OCI-M2 (cell line): ENCODE data around the gene UBE2J1.
"Not testable (repeated sequence)": the region's sequence is repeated elsewhere in the genome, so short reads cannot be mapped to it uniquely, and the experiment has no call there.

ENCODE experiments used
- DNase-seq: peaks from one replicate; lab custom pipeline; 2025; ENCODE audit not compliant: unreplicated experiment; lab: John Stamatoyannopoulos, UW

Gene UBE2J1

DNA sequence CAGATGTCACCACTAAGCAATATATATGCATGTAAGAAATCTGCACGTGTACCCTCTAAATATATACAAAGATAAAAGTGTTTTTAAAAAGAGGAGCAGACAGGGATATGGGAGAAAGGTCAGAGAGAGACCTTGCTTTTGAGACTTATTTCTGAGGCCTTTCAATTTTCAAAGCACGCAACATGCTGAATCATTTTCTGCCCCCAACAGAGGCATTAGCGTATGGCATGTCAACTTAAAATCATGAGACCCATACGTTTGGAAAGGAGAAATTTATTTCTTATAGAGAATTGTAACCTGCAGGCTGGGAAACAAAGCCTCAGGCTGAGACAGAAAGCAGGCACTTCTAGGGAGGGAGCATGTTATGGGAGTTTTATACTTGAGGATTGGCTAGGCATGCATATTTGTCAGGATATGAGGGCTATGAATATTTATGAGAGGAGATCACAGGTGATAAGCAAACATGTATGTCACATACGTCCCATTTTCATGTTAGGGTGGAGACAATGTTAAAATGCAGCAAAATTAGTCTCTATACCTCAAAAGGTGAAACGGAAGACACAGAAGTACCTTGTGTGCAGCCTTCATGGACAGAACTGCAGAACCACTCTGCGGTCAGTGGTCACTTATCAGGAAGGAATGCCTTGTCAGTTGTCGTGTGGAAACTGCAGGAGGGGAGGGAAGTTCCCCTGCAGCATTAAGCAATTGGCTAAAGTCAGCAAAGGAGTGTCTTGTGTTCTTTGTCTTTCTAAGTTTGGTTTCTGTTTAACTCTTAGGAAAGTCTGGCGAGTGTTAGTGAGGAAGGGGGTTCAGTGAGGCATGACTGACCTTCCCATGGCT lies 31.2 kb downstream of the UBE2J1 start:
- DNase-seq = peak; percentile 53

DNA sequence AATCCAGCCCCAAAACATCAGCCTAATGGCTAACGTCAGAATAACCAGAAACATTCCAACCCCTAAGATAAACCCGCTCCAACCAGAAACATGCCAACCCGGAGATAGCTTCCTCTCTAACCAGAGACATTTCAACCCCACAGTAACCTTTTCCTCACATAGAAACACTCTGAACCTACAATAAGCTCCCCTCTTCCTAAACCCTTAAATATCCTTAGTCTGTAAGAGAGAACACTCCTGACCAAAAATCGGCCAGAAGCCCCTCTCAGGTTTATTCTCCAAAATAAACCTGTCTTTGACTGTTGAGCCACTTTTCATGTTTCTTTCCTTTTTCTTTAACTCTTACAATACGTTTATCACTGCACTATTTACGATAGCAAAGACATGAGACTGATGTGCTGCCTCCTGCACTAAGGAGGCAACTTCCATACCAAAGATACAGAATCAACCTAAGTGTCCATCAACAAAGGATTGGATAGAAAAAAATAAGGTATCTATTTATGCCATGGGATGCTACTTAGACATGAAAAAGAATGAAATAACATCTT lies 32.4 kb downstream of the UBE2J1 start:
- DNase-seq = no peak

DNA sequence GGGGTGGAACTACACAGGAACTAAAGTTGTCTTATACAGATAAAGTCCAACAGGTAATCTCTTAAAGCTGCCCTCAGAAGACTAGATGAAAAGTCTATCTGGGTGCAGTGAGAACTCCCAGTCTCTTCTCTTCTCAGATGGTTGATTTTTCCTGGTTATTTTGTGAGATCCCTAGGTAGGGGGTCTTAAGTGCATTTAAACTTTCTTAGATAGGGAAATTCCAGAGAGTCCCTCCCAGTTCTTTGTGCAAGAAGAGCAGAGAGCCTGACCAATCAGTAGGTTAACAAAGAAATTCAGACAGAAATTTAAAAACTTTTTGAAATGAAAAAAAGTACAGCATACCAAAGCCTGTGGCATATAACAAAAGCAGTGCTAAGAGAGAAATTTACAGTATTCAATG lies 35.5 kb downstream of the UBE2J1 start:
- DNase-seq = no peak

DNA sequence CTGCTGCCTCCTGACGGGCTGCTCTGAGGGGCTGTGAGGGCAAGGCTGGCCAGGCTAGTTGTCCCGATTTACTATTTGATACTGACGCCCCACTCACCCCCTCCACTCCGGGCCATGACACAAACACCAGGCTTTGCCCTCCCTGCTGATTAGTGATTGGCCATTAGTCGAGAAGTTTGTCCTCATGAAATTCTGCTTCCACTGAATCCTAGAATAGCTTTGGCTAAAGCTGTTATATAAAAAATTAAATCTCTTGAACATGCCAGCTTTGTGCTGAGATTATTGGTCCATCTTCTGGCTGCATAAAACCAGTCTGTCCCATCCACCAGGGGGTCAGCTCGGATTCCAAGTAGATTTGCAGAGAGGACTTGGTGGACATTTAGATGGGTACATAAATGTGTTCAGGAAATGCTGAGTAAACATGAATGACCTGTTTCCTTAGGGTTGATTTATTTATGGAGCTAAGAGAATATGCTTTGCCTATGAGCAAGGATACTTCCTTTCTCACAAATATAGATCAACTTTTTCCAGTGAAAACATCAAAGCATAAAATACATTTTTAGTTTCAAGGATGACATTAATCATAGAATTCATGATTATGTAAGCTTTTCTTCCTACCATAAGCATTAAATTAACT lies 37.2 kb downstream of the UBE2J1 start, which contains the start of gene GABRR2:
Gene GABRR2 (minus strand): TSS at position 51 of the 637 bp plus-strand sequence. CDS start 134 bp downstream, outside the sequence.
- DNase-seq = no peak

DNA sequence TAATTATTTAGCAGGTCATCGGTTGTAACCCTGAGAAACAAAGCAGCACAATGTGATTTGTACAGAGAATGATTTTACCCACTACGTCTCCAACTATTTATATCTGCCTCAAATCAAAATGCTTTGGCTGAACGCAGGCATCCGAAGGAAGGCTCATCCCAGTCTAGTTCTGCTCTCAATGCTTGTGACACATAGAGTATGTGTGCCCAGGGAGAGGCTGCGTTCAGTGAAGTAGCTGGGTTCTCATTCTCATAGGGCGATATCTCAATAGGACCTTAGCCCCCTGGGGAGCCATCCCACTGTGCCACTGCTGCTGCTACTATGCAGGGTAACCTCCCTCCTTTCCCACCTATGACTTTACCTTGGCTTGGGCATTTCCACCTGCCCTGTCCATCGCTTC lies 37.8 kb downstream of the UBE2J1 start:
- no peak for DNase-seq

DNA sequence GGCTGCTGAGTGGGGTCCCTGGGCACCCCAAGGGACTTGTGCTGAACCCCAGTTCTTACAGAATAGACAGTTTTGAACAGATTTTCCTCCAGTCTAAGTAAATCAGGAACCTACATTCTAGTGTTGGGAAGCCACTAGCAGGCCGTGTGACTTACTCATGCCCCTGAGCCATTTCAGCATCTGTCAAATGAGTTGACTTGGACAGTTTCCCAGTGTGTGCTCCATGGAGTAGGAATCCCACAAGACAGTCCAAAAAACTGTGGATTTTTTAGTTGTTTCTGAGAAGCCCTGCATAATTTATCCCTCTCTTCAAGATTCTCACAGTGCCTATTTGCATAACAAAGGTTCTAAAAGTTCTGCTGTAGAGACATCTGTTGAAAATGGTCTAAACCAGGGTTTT lies 39.5 kb downstream of the UBE2J1 start:
- DNase-seq = no peak

DNA sequence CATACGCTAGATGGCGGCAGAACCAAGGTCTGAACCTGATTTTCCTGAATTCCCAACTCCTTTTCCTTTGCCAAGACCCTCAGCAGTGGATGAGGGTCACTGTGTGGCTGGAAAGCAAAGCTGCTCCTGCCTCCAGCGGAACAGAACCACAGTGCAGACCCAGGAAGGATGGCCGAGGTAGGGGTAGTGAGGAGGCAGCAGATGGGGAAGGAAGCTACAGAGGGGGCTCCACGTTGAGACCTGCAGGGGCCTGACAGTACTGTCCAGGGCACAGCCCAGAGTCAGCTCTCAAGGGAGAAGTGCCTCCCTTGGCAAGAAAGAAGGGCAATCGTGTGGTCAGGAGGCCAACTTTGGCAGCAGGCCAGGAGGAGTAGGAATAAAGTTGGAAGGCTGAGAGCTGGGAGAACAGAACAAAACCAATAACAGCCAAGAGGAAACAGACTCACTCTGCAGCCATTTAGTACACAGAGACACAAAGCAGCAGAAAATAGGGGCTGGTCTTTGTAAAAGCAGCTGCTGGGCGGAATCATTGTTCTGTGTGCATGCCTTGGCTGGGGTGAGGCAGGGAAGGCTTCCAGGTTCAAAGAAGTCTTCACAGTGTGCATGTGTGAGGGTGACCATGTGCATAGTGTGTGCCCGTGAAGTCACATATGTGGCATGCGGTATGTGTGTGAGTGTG lies 40.5 kb downstream of the UBE2J1 start:
- DNase-seq = no peak

DNA sequence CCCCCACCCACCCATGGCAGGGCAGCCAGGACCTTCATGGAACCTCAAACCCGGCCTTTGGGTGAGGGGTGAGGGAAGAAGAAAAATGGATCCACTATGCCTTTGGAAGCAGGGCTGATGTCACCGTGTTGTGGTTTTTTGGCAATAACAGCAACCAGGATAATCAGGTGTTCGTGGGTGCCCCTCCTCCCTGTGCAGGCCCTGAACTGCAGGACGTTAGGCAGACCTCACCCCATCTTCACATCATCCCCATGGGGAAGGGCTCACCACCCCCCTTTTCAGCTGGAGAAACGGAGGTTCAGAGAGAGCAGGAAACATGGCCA lies 41.0 kb downstream of the UBE2J1 start:
- DNase-seq = no peak

DNA sequence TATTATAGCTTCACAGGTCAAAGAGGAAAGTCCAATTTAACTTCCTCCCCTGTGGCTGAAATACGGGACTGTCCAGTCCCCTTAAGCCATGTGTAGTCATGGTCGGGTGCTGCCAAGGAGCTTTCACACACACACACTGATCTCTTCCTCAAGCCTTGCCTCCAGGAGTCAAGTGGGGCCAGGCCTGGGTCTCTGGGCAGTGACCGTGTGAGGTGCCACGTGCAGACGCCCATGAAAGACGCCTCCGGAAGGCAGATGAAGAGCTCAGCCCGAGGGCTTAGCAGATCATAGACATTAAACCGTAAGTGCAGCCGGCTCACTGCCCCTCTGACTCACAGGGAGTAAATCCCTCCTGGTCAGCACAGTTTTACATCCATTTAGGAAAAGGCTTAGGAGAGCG lies 41.6 kb downstream of the UBE2J1 start:
- DNase-seq = no peak

DNA sequence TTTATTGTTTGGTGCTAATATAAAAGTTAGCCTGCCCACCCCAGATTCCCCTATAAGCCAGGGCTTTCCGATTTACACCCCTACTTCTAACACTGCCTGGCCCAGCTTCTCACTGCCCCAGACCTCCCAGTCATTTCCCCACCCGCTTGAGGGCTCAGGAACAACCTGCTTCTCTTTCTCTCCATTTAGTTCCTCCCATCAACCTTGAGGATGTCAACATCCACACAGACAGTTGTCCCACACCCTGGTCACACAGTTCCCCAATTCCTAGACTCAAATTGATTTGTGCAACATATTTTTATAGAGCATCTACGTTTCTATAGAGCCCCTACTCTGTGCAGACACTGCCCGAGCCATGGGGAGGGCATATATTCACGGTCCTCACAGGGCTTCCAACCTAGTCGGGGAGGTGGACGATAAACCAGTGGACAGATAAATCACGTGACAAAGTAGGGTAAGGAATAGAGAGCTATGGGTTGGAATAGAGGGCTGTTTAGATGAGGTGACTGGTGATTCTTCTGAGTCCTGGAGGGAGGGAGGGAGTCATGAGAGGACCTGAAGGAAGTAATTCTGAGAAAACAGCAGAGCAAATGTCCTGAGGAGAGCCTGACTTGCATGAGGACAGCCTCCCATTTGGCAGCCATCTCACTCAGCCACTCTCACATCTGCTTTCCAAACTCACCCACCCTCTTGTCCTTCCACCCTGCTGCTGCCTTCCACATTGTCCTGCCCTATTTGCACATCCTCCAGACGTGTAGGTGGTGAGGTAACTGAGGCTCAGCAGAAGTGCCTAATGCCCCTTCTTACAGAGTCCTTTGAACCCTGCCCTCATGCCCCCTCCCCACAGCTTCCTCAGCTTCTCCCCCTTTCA lies 43.8 kb downstream of the UBE2J1 start:
- DNase-seq = no peak

DNA sequence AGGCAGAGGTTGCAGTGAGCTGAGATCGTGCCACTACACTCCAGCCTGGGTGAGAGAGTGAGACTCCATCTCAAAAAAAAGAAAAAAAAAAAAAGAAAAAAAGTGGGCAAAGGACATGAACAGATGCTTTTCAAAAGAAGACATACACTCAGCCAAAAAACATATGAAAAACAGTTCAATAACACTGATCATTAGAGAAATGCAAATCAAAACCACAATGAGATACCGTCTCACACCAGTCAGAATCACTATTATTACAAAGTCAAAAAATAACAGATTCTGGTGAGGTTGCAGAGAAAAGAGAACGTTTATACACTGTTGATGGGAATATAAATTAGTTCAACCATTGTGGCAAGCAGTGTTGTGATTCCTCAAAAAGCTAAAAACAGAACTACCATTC lies 48.0 kb downstream of the UBE2J1 start:
- not testable (repeated sequence) for DNase-seq

DNA sequence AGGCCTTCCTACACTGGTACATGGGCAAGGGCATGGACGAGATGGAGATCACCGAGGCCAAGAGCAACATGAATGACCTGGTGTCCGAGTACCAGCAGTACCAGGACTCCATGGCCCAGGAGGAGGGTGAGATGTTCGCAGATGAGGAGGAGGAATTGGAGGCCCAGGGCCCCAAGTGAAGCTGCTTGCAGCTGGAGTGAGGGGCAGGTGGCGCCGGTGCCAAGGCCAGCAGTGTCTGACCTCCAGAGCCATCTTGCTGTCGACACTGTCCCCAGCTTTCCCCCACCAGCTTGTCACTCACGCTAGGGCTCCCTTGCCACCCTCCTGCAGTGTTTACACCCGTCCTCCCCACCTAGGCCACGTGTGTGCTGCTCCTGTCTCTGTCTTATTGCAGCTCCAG lies 49.6 kb downstream of the UBE2J1 start:
- no peak for DNase-seq

DNA sequence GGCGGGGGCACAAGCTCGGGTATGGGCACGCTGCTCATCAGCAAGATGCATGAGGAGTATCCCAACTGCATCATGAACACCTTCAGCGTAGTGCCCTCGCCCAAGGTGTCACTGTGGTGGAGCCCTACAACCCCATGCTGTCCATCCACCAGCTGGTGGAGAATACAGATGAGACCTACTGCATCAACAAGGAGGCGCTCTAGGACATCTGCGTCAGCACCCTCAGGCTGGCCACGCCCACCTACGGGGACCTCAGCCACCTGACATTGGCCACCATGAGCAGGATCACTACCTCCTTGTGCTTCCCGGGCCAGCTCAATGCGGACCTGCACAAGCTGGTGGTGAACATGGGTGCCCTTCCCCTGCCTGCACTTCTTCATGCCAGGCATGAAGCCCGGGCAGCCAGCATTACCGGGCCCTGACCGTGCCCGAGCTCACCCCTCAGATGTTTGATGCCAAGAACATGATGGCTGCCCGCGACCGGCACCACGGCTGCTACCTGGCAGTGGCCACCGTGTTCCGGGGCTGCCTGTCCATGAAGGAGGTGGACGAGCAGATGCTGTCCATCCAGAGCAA lies 50.2 kb downstream of the UBE2J1 start:
- DNase-seq = no peak

DNA sequence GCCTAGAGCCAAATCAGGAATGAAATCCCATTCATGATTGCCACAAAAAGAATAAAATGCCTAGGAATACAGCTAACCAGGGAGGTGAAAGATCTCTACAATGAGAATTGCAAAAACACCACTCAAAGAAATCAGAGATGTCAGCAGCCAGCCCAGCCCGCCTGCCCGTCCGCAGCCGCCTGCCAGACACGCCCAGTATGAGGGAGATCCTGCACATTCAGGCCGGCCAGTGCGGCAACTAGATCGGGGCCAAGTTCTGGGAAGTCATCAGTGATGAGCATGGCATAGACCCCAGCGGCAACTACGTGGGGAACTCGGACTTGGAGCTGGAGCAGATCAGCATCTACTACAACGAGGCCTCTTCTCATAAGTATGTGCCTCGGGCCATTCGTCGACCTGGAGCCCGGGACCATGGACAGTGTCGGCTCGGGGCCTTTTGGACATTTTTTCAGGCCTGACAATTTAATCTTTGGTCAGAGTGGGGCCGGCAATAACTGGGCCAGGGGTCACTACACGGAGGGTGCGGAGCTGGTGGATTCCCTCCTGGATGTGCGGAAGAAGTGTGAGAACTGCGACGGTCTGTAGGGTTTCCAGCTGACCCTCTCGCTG lies 50.8 kb downstream of the UBE2J1 start:
- no peak for DNase-seq

DNA sequence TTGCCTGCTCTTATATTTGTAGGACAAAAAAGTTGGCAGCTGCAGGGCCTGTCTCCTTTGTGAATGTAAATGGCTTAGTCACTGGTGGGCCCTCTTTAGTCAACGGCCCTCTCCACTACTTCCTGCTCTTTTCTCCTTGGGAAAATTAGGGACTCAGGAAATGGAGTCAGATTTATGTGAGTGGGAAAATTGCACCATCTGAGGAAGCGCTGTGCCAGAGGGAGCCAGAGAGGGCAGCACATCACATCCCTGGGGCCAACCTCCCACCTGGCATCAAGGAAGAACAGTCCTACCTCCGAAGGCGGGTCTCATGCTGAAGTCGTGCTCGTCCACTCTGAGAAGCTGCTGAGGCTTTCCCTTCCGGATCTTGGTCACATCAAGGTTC lies 53.1 kb downstream of the UBE2J1 start:
- DNase-seq = no peak

DNA sequence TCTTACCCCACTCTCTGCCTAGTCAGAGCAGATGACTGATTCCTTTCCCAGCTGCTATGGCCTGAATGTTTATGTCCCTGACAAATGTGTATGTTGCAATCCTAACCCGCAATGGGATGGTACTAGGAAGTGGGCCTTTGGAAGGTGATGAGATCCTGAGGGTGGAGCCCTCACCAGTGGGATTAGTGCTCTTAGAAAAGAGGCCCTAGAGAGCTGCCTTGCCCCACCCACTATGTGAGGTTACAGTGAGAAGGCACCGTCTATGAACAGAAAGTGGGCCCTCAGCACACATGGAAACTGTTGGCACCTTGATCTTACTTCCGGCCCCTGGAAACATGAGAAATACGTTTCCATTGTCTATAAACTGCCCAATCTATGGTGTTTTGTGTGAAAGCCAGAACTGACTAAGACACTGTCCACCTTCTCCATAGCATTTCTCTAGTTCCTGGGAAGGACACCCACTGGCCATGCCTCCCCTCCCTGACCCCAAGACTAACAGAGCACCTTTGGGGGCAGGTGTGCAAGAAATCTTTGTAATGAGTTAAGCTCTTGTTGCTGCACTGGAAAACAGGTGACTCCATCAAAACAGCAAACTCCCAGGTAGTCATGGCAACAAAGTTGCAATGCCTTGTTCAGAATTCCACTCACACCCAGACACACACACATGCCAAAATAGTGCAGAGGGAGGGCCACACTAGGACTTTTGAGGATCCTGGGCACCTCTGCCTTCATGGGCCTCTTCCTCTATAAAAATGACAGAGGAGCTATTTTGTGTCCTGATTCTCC lies 53.6 kb downstream of the UBE2J1 start:
- no peak for DNase-seq

DNA sequence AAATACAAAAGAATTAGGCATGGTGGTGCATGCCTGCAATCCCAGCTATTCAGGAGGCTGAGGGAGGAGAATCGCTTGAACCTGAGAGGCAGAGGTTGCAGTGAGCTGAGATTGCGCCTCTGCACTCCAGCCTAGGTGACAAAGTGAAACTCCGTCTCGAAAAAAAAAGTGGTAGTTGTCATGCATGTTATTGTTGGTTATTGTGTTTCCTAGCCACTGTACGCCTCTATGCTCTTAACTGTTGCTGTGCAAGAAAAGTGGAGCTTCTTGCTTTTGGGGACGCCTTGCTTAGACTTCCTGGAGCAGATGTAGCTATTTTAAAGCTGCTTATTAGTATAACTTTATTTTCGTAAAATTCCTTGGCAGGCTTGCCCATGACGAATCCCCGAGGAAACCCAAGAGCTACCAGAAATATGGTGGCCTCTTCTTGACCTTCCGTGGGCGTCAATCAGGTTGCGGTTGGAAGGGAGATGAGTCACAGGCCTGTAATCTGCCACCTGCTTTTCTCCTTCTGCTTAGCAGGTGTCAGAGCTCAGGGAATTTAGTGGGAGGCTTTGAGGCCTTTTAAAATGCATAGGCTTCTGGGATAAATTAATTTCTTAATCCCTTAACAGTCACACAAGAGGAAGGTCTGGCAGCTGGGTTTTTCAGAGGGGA lies 54.7 kb downstream of the UBE2J1 start:
- no peak for DNase-seq

DNA sequence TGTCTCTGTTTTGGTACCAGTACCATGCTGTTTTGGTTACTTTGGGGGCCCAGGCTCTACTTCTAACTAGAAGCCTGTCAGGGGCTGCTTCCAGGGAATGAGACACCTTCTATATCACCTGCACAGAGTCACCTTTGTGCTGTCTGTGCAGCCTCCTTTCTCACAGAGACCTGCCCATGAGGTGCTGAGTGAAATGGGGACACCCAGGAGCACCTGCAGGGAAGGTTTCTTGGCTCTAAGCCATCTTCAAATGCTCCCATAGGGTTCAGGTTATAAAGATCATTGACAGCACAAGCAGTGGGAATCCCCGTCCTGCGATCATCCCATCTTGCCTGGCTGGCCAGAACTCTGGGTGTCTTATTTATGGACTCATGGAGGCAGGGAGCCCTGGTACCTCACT lies 56.5 kb downstream of the UBE2J1 start:
- DNase-seq = no peak

DNA sequence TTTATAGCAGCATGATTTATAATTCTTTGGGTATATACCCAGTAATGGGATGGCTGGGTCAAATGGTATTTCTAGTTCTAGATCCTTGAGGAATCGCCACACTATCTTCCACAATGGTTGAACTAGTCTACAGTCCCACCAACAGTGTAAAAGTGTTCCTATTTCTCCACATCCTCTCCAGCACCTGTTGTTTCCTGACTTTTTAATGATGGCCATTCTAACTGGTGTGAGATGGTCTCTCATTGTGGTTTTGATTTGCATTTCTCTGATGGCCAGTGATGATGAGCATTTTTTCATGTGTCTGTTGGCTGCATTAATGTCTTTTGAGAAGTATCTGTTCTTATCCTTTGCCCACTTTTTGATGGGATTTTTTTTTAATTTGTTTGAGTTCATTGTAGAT lies 57.4 kb downstream of the UBE2J1 start:
- not testable (repeated sequence) for DNase-seq
